GM21786 (cell line): ENCODE data around the gene SPRYD3.

Experiments used
- ATAC-seq: cut with Tn5 transposase; IDR thresholded peaks from one replicate; pipeline ENCODE4 v1.9.1; 2021; ENCODE audit not compliant: unreplicated experiment

The SPRYD3 gene

GRCh38 chr12:53078425-53079225, 565 bp downstream of the SPRYD3 start:
- peak; percentile 16 for ATAC-seq

DNA sequence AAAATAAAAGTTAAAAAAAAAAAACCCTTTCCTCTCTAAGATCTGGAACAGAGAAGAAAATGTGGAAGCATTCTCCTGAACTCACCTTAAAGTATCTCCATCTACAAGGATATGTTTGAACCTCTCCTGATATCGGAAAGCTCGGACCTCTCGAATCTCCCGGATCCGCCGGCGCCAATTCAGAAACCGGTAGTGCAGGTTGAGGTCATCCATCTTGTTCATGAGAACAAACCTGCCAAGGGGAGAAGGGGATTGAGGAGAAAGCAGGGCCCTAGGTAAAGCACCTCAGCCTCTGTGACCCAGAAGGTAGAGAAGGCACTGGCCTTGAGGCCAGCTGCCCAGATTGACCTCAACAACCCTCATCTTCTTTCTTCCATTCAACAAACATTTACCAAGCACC, 2.2 kb downstream of the SPRYD3 start:
- no peak for ATAC-seq

GRCh38 chr12:53076461-53076860, 2.7 kb downstream of the SPRYD3 start:
- ATAC-seq = no peak

DNA sequence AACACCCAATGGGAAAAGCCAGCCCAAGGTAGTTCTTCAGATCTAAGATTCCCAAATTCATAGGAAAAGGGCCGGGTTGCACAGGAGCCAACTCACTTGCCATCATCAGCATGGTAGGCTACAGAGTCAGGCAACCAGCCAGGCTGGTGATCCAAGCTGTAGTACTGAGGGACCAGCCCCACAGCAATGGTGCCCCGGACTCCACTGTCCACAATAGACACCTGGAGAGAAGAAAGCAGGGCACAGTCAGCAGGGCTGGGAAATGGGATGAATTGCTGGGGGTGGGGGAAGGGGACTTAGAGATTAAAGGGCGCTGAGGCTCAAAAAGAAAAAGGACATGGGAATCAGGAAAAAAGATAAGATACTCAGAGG, 4.2 kb downstream of the SPRYD3 start:
- ATAC-seq = no peak

- ATAC-seq = no peak
Observed at GRCh38 chr12:53074283-53074998, 4.7 kb downstream of the SPRYD3 start.

- ATAC-seq = no peak
Observed at GRCh38 chr12:53073881-53074280, 5.3 kb downstream of the SPRYD3 start.

DNA sequence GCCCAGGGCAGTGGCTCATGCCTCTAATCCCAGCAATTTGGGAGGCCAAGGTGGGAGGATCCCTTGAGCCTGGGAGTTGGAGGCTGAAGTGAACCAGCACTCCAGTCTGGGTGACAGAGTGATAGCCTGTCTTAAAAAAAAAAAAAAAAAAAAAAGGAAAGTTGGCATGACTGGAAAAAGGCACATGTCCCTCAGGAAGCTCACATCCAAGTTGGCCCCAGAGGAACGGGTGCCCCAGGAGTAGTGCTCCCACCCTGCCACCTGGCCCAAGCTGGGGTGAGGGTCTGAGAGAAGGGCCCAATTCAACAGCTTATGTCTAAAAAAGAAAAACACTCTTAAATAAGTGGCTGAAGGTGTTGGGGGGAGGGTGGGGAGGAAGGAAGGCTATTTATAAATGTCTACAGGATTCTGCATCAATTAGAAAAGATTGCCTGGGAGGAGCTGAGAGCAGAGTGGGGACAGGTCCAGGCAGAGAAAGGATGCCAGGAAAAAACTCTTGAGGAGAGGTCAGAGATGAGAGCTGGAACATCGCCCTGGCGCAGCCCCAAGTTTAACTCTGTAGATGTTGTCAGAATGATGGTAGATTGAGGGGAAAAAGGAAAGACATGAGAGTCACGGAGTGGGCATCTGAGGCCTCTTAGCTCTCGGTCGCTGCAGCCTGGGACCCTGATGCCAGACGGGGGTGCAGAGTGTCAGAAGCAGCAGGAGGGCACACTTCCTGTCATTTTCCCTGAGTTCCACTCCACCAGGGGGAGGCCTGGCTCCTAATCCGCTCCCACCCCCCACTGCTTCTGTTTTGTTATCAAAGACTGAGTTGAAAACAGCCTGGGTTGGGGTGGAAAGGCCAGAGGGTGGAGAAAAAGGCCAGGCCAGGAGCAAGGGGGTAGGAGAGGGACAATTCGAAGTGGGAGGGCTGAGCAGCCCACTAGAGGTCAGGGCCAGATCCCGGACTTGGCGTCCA, 7.3 kb downstream of the SPRYD3 start:
- ATAC-seq = no peak

- ATAC-seq = no peak
Observed at GRCh38 chr12:53070877-53071492, 8.2 kb downstream of the SPRYD3 start.

DNA sequence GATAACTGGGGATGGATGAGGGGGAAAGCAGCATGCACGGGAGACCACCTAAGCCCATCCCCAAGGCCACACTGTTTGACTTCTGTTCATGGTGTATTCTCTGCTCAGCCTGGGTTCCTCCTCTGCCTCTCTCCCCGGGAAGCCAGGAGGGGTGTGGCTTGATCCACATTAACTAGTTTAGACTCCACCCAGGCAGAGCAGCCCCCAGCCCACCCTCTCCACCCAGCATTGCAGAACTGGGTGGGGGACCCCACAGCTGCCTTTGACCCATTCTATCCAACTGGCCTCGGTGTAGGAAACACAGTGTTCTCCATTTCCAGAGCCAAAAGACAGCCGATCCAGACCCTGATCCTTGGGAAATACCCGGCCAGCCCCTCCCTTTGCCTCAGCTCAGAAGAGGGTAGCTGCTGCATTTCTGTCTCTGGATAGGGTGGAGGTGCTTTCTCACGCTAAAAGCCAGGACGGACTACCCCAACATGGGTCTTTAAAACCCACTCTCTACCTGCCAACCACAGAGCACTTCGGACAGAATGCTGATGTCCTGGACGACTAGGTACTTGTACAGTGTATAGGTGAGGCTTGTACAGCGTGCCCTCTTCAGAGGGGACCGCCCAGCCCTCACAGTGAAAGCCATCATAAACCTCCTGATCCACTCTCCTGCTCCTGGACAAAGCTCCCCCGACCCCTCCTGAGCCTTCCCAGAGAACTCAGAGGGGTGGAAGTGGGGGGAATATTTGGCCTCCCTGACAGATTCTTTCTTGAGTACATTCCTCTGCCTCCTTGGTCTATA, 9.4 kb downstream of the SPRYD3 start:
- no peak for ATAC-seq

GRCh38 chr12:53068811-53069585, 10.2 kb downstream of the SPRYD3 start:
- ATAC-seq = no peak

- ATAC-seq = no peak
Observed at GRCh38 chr12:53067993-53068770, 11.0 kb downstream of the SPRYD3 start.

GRCh38 chr12:53067074-53067992, 11.9 kb downstream of the SPRYD3 start:
- no peak for ATAC-seq

DNA sequence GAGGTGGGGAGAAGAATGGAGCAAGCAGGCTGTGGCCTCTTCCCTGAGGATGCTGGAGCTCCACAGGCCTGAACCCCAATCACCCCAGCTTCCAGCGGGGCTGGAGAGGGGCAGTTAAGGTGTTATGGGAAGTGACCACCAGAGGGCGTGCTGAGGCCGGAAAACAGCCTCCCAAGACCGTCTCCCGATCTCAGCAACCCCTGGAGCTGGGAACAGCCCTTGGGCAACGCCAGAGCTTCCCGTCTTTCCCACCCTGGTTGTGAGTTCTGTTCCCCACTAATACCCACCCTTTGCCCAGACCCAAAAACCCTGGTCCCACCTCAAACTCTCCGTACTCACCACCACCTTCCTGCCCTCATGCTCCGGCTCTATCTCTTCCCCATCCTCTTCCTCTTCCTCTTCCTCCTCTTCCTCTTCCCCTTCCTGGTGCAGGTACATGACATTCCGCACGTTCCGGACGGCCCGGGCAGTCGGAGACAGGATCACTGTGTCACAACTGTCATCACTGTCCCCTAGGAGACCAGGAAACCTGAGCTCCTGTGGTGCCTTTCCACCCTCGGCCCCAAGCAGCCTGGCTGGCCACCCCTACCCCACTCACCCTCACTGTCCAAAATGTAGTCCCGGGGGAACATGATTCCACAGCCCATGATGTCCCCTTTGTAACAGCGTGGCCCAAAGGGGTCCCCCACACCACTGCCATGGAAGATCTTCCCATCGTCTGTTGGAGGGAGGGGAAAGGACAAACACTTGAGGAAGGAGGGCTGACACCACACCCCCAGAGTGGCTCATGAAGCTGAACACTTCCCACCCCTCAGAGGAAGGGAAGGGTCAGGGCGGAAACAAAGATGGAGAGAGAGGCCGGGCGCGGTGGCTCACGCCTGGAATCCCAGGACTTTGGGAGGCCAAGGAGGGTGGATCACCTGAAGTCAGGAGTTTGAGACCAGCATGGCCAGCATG, 12.9 kb downstream of the SPRYD3 start:
- no peak for ATAC-seq

DNA sequence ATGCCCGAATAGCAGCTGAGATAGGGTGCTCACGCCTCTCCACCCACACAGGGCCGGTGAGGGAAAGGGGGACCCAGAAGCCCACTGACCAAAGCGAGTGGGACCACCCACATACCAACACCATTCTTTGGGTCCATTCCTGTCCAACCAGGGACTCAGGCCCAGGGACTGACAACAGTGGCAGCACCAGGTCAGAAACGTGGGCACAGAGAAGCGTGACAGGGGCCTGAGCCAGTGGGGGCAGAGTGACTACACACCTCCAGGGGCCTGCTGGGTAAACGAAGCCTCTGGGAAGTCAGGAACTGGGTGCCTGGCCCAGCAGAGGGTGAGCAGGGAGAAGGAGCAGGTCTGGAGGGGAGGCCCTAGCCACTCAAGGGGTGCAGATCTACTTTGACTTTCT, 13.7 kb downstream of the SPRYD3 start:
- ATAC-seq = no peak

GRCh38 chr12:53064613-53065436, 14.4 kb downstream of the SPRYD3 start:
- ATAC-seq = no peak
